ENCODE measurements around the gene ADAM8. TPM values are rescaled to one million over a fixed set of nuclear protein-coding genes. Genes with fewer than 3 reads are reported as not detected.
A peak's percentile ranks its signal among the peaks of the same experiment; 100 is the strongest.

ADAM8 gene
- total and polyA plus RNA-seq, 2 of the 4 experiments (the other 2 are of a cell fraction), result under 0.01 to 0.74 TPM

DNA sequence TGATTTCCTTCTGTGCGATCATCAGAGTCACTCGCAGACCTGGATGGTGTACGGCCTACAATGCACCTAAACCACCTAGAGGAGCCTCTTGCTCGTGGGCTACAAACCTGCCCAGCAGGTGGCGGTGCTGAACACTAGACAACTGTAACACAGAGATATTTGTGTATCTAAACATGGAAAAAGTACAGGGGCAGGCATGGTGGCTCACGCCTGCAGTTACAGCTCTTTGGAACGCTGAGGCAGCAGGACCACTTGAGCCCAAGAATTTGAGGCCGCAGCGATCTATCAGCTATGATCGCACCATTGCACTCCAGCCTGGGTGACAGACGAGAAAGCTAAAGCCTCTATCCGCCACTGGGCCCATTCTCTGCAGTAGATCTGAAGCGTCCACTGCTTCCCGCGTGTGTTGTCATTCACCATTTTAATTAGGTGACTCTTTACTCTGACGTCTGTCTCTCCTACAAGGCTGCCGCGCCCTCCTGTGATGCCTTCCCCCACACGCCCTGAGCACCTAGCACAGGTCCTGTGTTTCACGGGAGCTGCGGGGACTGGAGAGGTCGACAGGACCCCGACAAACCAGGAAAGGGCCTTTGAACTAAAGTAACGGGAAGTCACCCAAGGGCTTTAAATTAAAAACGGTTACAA is 31.2 kb upstream of the ADAM8 start (continued):
- TF ChIP-seq SMC3 (IDR thresholded peaks at IDR 0.05; ENCODE audit: low read depth, low read length), result peak; percentile 13; the same call in 1 of the 2 replicates
- TF ChIP-seq CHD1 (IDR thresholded peaks at IDR 0.05; ENCODE audit: low read depth, low read length), result no peak

DNA sequence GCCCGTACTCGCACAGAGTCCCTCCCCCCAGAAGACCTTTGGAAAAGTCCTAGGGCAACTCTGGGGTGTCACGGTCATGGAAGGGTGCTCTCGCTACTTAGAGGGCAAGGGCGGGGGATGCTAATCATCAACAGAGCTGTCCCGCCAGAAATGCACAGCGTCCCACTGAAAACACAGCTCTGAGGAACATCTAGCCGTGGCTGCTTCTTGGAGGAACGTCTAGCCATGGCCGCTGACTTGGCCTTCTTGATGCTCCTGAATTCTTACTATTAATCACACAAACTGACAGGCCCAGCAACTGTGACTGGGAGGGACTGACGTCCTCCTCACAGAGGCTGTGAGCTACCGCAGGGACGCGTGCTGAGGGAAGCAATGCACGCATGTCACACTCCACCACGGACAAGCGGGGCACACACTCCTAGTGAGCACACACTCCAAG is 30.3 kb upstream of the ADAM8 start:
- Histone ChIP-seq H3K36me3 (ENCODE audit: control insufficient read depth, insufficient read depth, low read length) (peaks cover 13% of the 10 kb centered on the region; the same call in 1 of the 2 replicates), H2AK9ac (replicated peaks; ENCODE audit: low read depth, low read length, poor library complexity) (no peak overlapping the region), H3K18ac (ENCODE audit: low read depth, low read length) (no peak overlapping the region), H3K56ac (ENCODE audit: extremely low read depth, insufficient read depth, low read length) (no peak overlapping the region), H3K14ac (replicated peaks; ENCODE audit: low read depth, low read length) (no peak overlapping the region), H4K91ac (ENCODE audit: insufficient read depth, low read depth, low read length) (no peak overlapping the region), H3K27ac (ENCODE audit: insufficient read depth, low read length) (no peak overlapping the region), H2BK20ac (ENCODE audit: low read depth, low read length) (no peak overlapping the region), H3K9me3 (ENCODE audit: control insufficient read depth, insufficient read depth, low read length) (no peaks in the 10 kb centered on the region), H3K27me3 (ENCODE audit: control insufficient read depth, insufficient read depth, low read length) (no peaks in the 10 kb centered on the region), H2BK5ac (ENCODE audit: low read depth, low read length, poor library complexity, severe bottlenecking) (no peak overlapping the region), H2BK15ac (ENCODE audit: low read depth, low read length) (no peak overlapping the region), H3K4ac (ENCODE audit: low read depth, low read length) (no peak overlapping the region), H3K23ac (ENCODE audit: low read depth, low read length) (no peak overlapping the region), H3K4me3 (ENCODE audit: insufficient read depth, low read depth, low read length) (no peak overlapping the region), H2BK120ac (ENCODE audit: low read depth, low read length) (no peak overlapping the region), H4K8ac (ENCODE audit: low read depth in 2 of 2, low read length in 2 of 2) (no peak overlapping the region), H2AFZ (replicated peaks; ENCODE audit: low read length, poor library complexity) (peak overlapping the region; percentile 43), H3K9ac (ENCODE audit: low read depth, low read length) (no peak overlapping the region), H3K4me2 (ENCODE audit: low read depth, low read length) (peak overlapping the region; percentile 100; the same call in 1 of the 2 replicates), H4K20me1 (ENCODE audit: insufficient read depth, low read length) (peaks cover 56% of the 10 kb centered on the region), H4K5ac (ENCODE audit: low read depth, low read length) (no peak overlapping the region), H2AK5ac (ENCODE audit: low read depth, low read length) (no peak overlapping the region), H3K4me1 (ENCODE audit: control insufficient read depth, insufficient read depth, low read length) (peaks cover 8% of the 10 kb centered on the region), H3K9me1 (ENCODE audit: insufficient read depth, low read length) (peaks cover 14% of the 10 kb centered on the region; the same call in 1 of the 2 replicates), H3K79me1 (ENCODE audit: low read depth in 1 of 2, low read length in 2 of 2) (peaks cover 14 to 62% of the 10 kb centered on the region in 2 experiments)
- ChIA-PET POLR2A (ENCODE audit: unreplicated experiment) (no interaction called here), CTCF (interaction anchor here (1.0 kb wide), 1 partner anchor 28 kb away, joined by 3 read pairs; no protein-coding TSS in a partner anchor)
- intact Hi-C loops (cut with micrococcal nuclease), result loop anchor here (5.0 kb wide), 2 partner anchors 45 to 160 kb away; no protein-coding TSS in a partner anchor
- BruUV-seq (replicated peaks), result no TSS peak
- dilution Hi-C loops (cut with HindIII; ENCODE audit: low sequenced_read_pairs, unreplicated experiment), result no loop called here
- ATAC-seq (ENCODE audit: low read depth), result no peak
- in situ Hi-C loops (cut with MboI; ENCODE audit: low sequenced_read_pairs), result no loop called here
- no peak for DNase-seq
- 80% methylated on average over 7 of the region's 17 CpGs; no CpG with 5 or more reads in 1 of the 2 experiments for WGBS, 2 experiments (ENCODE audit: extremely low coverage in 2 of 2, insufficient read length in 1 of 2)
- TF ChIP-seq, protein P1, sequence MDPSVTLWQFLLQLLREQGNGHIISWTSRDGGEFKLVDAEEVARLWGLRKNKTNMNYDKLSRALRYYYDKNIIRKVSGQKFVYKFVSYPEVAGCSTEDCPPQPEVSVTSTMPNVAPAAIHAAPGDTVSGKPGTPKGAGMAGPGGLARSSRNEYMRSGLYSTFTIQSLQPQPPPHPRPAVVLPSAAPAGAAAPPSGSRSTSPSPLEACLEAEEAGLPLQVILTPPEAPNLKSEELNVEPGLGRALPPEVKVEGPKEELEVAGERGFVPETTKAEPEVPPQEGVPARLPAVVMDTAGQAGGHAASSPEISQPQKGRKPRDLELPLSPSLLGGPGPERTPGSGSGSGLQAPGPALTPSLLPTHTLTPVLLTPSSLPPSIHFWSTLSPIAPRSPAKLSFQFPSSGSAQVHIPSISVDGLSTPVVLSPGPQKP (IDR thresholded peaks at IDR 0.05; ENCODE audit: borderline replicate concordance, low read depth, low read length), result no peak
- no peak for TF ChIP-seq CHD1 (IDR thresholded peaks at IDR 0.05; ENCODE audit: low read depth, low read length)
- TF ChIP-seq NFE2L2 (IDR thresholded peaks at IDR 0.05; ENCODE audit: low read depth, low read length), result no peak
- TF ChIP-seq MAFK (IDR thresholded peaks at IDR 0.05; ENCODE audit: low read depth, low read length), result no peak
- no peak for TF ChIP-seq FOS (IDR thresholded peaks at IDR 0.05; ENCODE audit: low read depth, low read length)
- no peak for TF ChIP-seq RCOR1 (IDR thresholded peaks at IDR 0.05; ENCODE audit: insufficient replicate concordance, low read length)
- TF ChIP-seq SMC3 (IDR thresholded peaks at IDR 0.05; ENCODE audit: low read depth, low read length), result no peak
- TF ChIP-seq POLR2A (IDR thresholded peaks at IDR 0.05; ENCODE audit: low read depth, low read length), result no peak
- no peak for TF ChIP-seq MXI1 (IDR thresholded peaks at IDR 0.05; ENCODE audit: borderline replicate concordance, low read depth, low read length)
- no peak for TF ChIP-seq RAD21 (IDR thresholded peaks at IDR 0.05; ENCODE audit: low read length)
- no peak for TF ChIP-seq MAZ (IDR thresholded peaks at IDR 0.05; ENCODE audit: borderline replicate concordance, low read depth, low read length)
- no peak for TF ChIP-seq CEBPB (IDR thresholded peaks at IDR 0.05; ENCODE audit: low read depth, low read length)
- TF ChIP-seq, protein P2, sequence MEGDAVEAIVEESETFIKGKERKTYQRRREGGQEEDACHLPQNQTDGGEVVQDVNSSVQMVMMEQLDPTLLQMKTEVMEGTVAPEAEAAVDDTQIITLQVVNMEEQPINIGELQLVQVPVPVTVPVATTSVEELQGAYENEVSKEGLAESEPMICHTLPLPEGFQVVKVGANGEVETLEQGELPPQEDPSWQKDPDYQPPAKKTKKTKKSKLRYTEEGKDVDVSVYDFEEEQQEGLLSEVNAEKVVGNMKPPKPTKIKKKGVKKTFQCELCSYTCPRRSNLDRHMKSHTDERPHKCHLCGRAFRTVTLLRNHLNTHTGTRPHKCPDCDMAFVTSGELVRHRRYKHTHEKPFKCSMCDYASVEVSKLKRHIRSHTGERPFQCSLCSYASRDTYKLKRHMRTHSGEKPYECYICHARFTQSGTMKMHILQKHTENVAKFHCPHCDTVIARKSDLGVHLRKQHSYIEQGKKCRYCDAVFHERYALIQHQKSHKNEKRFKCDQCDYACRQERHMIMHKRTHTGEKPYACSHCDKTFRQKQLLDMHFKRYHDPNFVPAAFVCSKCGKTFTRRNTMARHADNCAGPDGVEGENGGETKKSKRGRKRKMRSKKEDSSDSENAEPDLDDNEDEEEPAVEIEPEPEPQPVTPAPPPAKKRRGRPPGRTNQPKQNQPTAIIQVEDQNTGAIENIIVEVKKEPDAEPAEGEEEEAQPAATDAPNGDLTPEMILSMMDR (conservative IDR thresholded peaks at IDR 0.05; ENCODE audit: low read depth, low read length), result no peak
